HG03342 (cell line): ENCODE data around the gene AAR2.

Experiments used
- ATAC-seq: cut with Tn5 transposase; IDR thresholded peaks from one replicate; pipeline ENCODE4 v1.9.1; 2021; ENCODE audit warnings: mild to moderate bottlenecking, moderate library complexity; ENCODE audit not compliant: unreplicated experiment

Gene AAR2

GRCh38 chr20:36259177-36260061 is 23.1 kb downstream of the AAR2 start:
- no peak for ATAC-seq

DNA sequence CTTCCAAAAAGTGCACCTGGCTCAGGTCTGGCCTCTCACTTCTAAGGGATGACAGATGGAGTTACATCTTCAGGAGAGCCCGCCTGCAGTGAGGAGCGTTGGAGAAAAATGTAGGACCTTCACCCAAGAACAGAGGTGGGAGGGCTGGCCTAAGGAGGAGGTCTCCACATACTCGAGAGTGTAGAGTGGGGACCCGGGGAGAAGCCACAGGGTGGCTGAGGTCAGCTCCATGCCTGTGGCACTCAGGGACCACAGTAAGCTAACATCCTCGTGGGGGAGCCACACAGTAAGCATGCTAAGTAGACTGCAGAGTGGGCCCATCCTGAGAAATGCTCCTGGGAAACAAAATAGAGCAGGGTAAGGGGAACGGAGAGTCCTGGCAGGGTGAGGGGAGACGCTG is 24.0 kb downstream of the AAR2 start:
- ATAC-seq, result no peak

DNA sequence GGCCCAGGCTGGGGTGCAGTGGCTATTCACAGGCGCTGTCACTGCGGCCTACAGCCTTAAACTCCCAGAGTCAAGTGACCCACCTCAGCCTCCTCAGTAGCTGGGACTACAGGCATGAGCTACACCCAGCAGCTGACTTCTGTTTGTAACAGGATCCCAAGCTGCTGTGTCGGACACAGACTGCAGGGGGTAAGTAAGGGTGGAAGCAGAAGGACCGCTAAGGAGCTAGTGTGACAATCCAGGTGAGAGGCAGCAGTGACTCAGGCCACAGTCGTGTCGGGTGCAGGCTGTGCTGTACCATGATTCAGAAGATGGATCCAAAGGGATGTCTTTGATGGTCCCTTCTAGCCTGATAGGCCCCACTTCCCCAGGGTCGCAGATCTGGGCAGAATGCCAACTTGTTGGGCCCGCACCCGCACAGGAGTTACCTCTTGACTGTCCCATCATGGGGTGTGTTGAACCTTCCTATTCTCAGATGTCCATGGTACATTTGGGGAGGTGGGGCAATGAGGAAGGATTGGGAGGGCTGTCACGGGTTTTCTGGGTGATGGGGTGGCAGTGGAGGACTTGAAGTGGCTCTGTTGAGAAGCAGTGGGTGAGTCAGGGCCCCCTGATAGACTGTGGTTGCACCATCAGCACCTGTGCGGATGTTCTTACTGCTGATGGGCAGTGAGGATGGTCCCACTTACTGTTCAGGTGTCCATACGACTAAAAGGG is 25.3 kb downstream of the AAR2 start:
- no peak for ATAC-seq

- no peak for ATAC-seq
These were observed 26.2 kb downstream of the AAR2 start for GRCh38 chr20:36262440-36262839.

DNA sequence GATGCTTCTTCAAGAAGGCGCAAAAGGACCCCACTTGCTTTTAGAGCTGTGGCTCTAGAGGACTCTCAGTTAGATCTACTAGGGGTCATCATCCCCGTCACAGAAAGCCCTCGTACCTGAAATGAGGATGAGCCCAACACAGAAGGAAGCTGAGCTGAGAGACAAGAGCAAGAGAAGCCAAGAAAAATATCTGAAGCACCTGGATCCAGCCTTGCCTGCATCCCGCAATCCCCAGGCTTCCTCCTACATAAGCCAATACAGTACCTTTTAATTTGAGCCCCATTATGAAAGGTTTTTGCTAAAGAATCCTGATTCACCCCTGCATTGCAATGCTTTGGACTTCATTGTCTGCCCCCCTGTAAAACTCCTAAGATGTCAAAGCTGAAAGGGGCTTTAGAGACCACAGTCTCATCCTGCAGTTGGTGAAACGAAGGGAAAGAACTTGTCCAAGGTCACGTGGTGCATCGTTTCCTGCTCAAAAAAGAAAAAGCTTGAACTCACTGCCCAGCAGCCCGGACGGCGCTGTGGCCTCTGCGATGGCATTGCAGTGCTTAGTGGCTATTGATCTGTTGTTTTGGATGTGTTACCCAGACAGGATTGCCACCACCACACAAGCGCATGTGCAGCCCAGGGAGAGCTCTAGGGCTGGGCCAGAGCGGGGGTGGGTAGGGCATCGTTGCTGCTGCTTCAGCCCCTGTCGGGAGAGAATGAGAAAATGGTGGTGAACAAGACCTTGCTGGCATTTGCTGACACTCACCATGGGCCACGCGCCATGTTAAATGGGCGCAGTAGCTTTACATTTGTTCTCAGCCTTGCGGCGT is 28.4 kb downstream of the AAR2 start:
- ATAC-seq, result no peak

DNA sequence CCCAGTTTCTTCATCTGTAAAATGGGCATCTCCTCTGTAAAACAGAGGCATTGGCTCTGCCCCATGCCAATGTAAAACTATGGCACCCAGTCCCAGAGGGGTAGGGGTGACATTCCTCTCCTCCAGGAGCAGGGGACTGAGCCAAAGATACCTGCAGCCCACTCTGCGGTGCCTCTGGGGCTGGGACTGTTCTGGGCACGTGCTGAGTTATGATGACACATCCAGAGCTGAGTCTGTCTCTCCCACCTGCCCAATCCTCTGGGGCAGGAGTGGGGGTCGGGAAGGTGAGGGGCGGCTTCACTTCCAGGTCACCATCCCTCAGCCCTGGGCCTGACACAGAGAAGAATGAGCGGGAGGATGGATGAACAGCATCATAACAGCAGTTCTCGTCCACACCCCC is 29.9 kb downstream of the AAR2 start:
- no peak for ATAC-seq

DNA sequence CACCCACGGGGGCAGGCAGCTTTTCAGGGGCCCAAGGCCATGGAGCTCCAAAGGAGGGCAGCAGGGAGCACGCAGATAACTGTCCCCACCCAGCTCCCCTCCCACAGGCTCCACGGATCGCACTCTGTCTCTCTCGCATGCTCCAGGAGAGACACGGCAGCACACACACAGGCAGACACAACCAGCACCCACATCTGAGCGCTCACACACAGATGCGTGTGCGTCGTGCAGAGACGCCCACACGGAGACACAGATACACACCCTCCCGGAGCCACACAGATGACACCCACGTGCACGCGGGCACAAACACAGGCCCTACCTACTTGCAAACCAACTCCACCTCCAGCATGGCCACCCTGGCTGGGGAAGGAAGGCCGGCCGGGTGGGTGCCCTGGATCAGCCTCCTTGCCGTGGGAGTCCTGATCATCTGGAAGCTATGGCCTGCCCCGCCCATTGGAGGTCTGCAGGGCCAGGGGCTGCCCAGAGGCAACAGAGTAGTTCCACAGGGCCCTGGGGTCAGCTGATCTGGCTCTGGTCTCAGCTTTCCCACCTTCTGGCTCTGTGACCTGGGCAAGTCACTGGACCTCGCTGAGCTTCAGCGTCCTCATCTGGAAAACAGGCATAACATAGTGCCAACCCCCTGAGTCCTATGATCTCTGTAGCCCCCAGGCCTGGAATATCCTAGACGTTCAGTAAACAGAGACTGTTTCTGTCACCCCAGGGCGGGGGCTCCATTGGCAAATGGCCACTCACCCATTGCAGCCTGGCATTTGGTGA is 31.5 kb downstream of the AAR2 start:
- no peak for ATAC-seq

GRCh38 chr20:36268440-36269342 is 32.4 kb downstream of the AAR2 start:
- no peak for ATAC-seq

DNA sequence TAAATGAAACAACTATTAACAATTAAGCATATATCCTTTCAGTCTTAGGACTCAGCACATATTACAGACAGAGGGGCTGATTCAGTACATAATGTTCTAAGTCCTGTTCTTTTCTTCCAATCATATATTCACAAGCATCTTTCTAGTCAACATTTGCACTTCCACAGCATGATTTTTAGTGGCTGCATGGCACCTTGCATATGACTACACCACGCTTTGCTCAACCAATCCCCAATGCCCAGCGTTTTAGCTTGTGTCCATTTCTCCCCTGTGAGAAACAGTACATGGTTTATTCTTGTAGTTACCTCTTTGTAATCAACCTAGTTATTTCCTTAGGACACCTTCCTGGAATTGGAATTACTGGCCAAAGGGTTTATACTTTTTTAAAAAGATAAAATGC is 33.2 kb downstream of the AAR2 start:
- no peak for ATAC-seq

GRCh38 chr20:36270744-36271638 is 34.7 kb downstream of the AAR2 start:
- no peak for ATAC-seq

- no peak for ATAC-seq
These were observed 35.6 kb downstream of the AAR2 start for GRCh38 chr20:36271639-36272546.

- no peak for ATAC-seq
These were observed 36.4 kb downstream of the AAR2 start for GRCh38 chr20:36272547-36273220.

DNA sequence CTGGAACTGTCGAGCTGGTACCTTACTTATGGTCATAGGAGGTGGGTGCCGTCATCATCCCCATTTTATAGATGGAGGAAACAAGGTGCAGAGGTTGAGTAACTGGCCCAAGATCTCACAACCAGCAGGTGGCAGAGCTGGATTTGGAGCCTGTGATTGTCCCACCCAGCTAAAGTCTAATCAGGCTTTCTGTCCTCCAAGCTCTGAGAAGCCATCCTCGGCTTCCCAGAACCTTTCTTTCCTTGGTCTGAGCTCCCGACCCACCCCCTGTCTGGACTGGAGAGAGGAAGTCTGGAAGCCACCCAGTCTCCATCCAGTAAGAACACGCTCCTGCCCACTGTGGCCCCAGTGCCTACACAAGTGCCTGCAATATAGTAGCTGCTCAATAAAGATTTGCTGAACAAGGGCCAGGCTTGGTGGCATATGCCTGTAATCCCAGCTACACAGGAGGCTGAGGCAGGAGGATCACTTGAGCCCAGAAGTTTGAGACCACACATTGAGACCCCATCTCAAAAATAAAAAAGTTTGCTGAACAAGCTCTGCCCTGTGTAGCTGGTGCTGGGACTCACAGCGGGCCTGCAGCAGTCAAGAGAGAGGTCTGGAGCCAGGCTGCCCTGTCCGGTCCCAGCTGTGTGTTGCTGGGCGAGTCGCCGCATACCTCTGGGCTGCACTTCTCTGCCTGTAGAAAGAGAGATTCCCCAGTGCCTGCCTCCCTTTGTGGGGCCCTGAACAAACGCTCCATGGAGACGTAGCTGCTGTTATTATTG is 37.3 kb downstream of the AAR2 start:
- no peak for ATAC-seq

DNA sequence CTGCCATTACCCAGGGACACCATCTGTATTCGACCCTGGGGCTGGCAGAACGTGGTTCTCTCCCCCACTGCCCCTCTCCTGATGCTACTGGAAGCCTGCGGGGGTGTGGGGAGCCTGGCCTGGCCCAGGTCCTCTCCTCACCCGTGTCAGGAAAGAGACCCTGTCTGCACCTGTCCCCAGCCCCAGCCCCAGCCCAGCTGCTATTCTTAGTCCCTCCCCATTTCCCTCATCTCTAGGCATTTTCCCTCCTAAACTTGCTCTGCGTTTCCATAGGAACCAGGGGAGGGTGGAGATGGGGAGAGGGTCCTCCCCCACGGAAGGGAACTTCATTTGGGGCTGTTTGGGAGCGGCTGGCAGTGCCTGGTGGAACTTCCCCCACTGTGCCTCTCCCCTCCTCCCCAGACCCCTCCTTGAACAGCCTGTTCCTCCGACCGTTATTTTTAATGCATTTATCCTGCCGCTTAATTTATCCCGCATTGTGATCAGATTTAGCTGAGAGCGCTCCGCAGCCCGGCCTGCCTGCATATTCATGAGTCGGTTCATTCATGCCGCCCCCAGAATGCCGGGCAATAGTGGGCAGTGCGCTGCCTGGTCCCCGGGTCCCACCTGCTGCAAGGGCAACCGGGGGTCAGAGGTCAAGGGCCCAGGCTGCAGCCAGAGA is 38.0 kb downstream of the AAR2 start:
- ATAC-seq, result no peak

- no peak for ATAC-seq
These were observed 38.7 kb downstream of the AAR2 start for GRCh38 chr20:36275011-36275410.
